ENCODE data around the gene ANKRD45. TPM values are rescaled to one million over a fixed set of nuclear protein-coding genes. Genes with fewer than 3 reads are reported as not detected.
"Not testable (repeated sequence)": the region's sequence is repeated elsewhere in the genome, so short reads cannot be mapped to it uniquely, and the experiment has no call there.

Gene ANKRD45
- total RNA-seq, 4 donors from 2014 or later, result not detected

DNA sequence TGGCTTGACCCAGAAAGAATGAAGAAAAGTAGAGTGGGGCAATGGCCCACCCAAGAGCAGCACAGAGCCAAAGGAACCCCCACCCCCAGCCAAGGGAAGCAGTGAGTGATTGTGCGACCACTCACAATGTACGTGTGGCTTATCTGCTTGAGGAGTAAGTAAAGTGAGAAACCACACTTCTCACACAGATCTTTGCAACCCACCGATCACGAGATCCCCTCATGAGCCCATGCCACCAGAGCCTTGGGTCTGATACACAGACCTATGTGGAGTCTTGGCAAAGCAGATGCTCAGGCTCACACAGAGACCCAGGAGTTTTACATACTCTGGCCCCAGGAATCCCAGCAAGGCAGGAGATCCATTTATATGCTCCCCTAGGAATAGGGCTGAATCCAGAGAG is 52.8 kb downstream of the ANKRD45 start:
- TF ChIP-seq POLR2A (IDR thresholded peaks at IDR 0.05), result no peak
- TF ChIP-seq, protein P1, sequence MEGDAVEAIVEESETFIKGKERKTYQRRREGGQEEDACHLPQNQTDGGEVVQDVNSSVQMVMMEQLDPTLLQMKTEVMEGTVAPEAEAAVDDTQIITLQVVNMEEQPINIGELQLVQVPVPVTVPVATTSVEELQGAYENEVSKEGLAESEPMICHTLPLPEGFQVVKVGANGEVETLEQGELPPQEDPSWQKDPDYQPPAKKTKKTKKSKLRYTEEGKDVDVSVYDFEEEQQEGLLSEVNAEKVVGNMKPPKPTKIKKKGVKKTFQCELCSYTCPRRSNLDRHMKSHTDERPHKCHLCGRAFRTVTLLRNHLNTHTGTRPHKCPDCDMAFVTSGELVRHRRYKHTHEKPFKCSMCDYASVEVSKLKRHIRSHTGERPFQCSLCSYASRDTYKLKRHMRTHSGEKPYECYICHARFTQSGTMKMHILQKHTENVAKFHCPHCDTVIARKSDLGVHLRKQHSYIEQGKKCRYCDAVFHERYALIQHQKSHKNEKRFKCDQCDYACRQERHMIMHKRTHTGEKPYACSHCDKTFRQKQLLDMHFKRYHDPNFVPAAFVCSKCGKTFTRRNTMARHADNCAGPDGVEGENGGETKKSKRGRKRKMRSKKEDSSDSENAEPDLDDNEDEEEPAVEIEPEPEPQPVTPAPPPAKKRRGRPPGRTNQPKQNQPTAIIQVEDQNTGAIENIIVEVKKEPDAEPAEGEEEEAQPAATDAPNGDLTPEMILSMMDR (IDR thresholded peaks at IDR 0.05 in 4 of 5, conservative IDR thresholded peaks at IDR 0.05 in 1 of 5), result no peak
- no peak overlapping the region for H3K4me3 ChIP-seq
- no peaks in the 10 kb centered on the region for H3K9me3 ChIP-seq
- no peak for ATAC-seq
- H3K27me3 ChIP-seq, result no peaks in the 10 kb centered on the region
- intact Hi-C loops (cut with DNase I; ENCODE audit: low total_unique reads) (no loop called here), in situ Hi-C loops (cut with MboI; ENCODE audit: low sequenced_read_pairs in 4 of 4) (no loop called here)
- no peaks in the 10 kb centered on the region for H3K4me1 ChIP-seq
- DNase-seq, result no peak
- H3K36me3 ChIP-seq, result no peaks in the 10 kb centered on the region
- no peak overlapping the region for H3K27ac ChIP-seq

DNA sequence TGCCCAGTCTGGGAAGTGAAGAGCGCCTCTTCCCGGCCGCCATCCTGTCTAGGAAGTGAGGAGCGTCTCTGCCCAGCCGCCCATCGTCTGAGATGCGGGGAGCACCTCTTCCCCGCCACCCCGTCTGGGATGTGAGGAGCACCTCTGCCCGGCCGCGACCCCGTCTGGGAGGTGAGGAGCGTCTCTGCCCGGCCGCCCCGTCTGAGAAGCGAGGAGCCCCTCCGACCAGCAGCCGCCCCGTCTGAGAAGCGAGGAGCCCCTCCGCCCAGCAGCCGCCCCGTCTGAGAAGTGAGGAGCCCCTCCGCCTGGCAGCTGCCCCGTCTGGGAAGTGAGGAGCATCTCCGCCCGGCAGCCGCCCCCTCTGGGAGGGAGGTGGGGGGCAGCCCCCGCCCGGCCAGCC is 56.6 kb downstream of the ANKRD45 start:
- intact Hi-C loops (cut with DNase I; ENCODE audit: low total_unique reads); in situ Hi-C loops (cut with MboI; ENCODE audit: low sequenced_read_pairs in 4 of 4); ATAC-seq: not testable (repeated sequence)

DNA sequence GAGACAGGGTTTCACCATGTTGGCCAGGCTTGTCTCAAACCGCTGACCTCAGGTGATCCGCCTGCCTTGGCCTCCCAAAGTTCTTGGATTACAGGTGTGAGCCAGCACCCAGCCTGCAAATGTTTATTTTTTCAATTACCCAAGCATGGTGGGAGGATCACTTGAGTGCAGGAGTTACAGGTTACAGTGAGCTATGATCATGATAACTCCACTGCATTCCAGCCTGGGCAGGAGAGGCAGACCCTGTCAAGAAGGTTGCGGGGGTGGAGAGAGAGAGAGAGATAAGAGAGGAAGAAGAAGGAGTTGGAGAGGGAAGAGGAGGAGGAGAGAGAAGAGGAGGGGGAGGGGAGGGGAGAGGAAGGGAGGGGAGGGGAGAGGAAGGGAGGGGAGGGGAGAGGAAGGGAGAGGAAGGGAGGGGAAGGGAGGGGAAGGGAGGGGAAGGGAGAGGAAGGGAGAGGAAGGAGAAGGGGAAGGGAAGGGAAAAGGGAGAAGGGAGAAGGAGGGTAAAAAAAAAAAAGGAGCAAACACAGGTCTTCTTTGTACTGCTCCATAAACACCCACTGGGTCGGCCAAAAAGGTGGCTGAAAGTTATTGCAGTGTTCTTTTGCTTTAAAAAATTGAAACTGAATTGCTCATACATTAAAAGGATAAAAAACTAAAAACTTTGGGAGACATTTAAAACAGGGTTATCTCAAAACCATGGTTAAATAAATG is 61.0 kb downstream of the ANKRD45 start:
- Histone ChIP-seq H3K4me1 (no peaks in the 10 kb centered on the region), H3K36me3 (no peaks in the 10 kb centered on the region), H3K27me3 (no peaks in the 10 kb centered on the region), H3K9me3 (no peaks in the 10 kb centered on the region), H3K27ac (no peak overlapping the region), H3K4me3 (no peak overlapping the region)
- intact Hi-C loops (cut with DNase I; ENCODE audit: low total_unique reads) (no loop called here), in situ Hi-C loops (cut with MboI; ENCODE audit: low sequenced_read_pairs in 4 of 4) (no loop called here)
- ATAC-seq (no peak), DNase-seq (no peak)
- TF ChIP-seq, protein P1 (IDR thresholded peaks at IDR 0.05 in 4 of 5, conservative IDR thresholded peaks at IDR 0.05 in 1 of 5), result no peak
- TF ChIP-seq POLR2A (IDR thresholded peaks at IDR 0.05), result no peak

More for the DNA sequence above, 56.6 kb downstream of the ANKRD45 start:
- not testable (repeated sequence) for H3K36me3 ChIP-seq, H3K27ac ChIP-seq, DNase-seq, H3K4me3 ChIP-seq, H3K9me3 ChIP-seq, H3K27me3 ChIP-seq, H3K4me1 ChIP-seq

DNA sequence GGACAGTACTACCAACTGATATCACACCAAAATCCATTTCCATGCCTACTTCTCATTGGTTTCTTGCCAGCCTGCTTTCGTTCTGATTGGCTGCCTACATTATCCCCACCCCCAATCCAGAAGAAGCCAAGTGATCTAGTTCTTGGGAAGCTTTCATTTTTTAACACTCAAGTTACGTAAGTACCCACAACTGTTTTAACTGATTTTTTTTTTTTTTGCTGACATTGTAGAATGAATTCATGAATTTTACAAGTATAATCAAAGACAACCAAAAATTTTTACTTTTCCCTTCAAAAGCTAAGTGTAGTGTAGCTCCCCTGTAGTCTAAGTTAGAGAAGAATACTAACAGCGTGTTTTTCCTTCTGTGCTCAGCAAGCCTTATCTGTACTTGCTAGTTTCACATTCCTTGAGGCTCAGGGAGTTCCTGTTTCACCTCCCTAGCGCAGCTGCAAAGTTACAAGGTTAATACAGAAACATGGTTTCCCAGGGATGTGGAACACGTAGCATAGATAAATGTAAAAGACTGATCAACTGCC is 66.5 kb downstream of the ANKRD45 start, which contains the start of gene SLC9C2:
TSS of gene SLC9C2 (minus strand) at position 17 of the 536 bp plus-strand sequence. CDS start 1,296 bp downstream, outside the sequence.
- no peak for DNase-seq
- Histone ChIP-seq H3K9me3 (no peaks in the 10 kb centered on the region), H3K36me3 (no peaks in the 10 kb centered on the region), H3K4me1 (no peaks in the 10 kb centered on the region), H3K27me3 (no peaks in the 10 kb centered on the region), H3K4me3 (peak within 1 kb of the TSS in 1 of 4 donors; percentile 31), H3K27ac (no peak within 1 kb of the TSS)
- intact Hi-C loops (cut with DNase I; ENCODE audit: low total_unique reads), result no loop called here
- TF ChIP-seq, protein P1 (IDR thresholded peaks at IDR 0.05 in 4 of 5, conservative IDR thresholded peaks at IDR 0.05 in 1 of 5), result no peak
- no peak for TF ChIP-seq POLR2A (IDR thresholded peaks at IDR 0.05)
- in situ Hi-C loops (cut with MboI; ENCODE audit: low sequenced_read_pairs in 4 of 4), result no loop called here
- no peak for ATAC-seq

DNA sequence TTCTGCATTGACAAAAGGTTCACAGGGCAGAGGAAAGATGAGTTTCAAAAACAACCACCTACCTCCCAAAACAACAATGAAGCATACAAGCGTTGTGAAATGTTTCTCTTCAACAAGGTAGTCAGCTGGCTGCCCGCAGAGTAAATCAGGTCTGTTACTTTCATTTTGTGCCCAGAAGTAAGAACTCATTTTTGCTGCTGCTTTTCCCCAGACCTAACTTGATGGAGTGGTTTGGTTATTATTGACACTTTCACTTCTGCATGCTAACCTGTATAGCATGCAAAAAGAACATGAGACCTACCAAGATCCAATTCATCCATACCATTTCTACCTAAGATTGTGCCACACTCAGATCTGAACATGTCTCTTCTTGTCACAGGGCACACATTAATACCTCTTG is 68.1 kb downstream of the ANKRD45 start:
- DNase-seq, result no peak
- no peaks in the 10 kb centered on the region for H3K9me3 ChIP-seq
- TF ChIP-seq, protein P1 (IDR thresholded peaks at IDR 0.05 in 4 of 5, conservative IDR thresholded peaks at IDR 0.05 in 1 of 5), result no peak
- TF ChIP-seq POLR2A (IDR thresholded peaks at IDR 0.05), result no peak
- ATAC-seq, result no peak
- no peaks in the 10 kb centered on the region for H3K36me3 ChIP-seq
- H3K27ac ChIP-seq, result no peak overlapping the region
- H3K4me3 ChIP-seq, result no peak overlapping the region
- intact Hi-C loops (cut with DNase I; ENCODE audit: low total_unique reads), result no loop called here
- in situ Hi-C loops (cut with MboI; ENCODE audit: low sequenced_read_pairs in 4 of 4), result no loop called here
- no peaks in the 10 kb centered on the region for H3K27me3 ChIP-seq
- no peaks in the 10 kb centered on the region for H3K4me1 ChIP-seq

Data from gastrocnemius medialis (tissue), 4 donors.